GM18505 (cell line): ENCODE measurements around the gene MS4A4A.

ENCODE experiments used
- ATAC-seq: cut with Tn5 transposase; IDR thresholded peaks from one replicate; pipeline ENCODE4 v1.9.1; 2021; ENCODE audit not compliant: unreplicated experiment
- POLR2A ChIP-seq: IDR thresholded peaks from 4 replicates; pipeline ENCODE4 v1.6.1; 2011; ENCODE audit warnings: borderline replicate concordance; ENCODE audit not compliant: insufficient read depth, insufficient read length; ENCODE audit errors: extremely low read depth

The MS4A4A gene

DNA sequence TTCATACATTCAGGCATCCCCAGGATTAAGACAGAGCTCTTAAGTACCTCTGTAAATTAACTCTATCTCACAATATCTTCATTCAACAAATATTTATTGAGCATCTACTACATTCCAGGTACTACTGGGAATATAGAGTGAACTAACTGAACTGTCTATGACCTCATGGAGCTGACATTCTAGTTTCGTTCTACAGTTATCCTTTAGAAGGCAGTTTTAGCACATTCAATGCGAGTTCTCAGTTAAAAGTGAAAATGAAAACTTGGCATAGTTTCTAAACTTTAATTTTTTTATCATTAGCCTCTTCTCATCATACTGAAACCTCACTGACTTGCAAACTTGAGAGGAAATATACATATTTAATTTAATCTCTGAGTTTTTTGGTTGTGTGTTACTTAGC lies 35.9 kb downstream of the MS4A4A start:
- no peak for ATAC-seq
- no peak for TF ChIP-seq POLR2A

DNA sequence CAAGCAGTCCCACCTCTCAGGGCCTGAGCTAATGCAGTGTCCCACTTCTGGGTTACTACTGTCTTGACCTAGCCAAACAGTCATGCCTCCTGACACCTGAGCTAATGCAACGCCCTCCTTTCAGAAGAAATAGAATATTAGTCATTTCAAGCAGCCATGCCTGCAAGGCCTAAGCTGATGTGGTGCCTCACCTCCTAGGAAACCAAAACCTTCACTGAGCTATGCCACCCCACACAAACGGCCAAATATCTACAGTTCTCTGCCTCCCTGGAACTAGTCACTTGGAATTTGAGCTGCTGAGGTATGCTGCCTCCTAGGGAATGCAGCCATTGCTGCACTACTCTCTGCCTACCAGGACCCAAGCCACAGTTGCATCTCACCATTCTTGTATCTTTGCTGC lies 38.3 kb downstream of the MS4A4A start:
- no peak for TF ChIP-seq POLR2A
- ATAC-seq: no peak

GRCh38 chr11:60321051-60321450 lies 40.6 kb downstream of the MS4A4A start:
- no peak for TF ChIP-seq POLR2A

GRCh38 chr11:60326955-60327354 lies 46.5 kb downstream of the MS4A4A start, which contains the start of gene MS4A6E:
MS4A6E (plus strand) TSS chr11:60327255; CDS start chr11:60334896, 7,641 bp downstream.
- ATAC-seq: no peak
- no peak for TF ChIP-seq POLR2A

More at GRCh38 chr11:60321051-60321450, 40.6 kb downstream of the MS4A4A start:
- ATAC-seq: no peak

DNA sequence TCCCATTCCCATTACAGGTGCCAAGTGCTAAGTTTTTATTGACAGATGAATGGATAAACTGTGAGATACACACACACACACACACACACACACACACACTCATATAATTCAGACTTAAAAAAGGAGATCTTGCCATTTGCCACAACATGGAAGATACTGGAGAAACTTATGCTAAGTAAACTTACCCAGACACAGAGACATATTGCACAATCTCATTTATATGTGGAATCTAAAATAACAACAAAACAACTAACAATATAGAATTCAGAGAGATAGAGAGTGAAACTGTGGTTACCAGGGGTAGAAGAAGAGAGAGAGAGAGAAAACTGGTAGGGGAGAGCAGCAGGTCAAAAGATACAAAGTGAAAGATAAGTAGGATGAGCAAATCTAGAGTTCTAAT lies 48.0 kb downstream of the MS4A4A start:
- TF ChIP-seq POLR2A: no peak
- ATAC-seq: no peak

DNA sequence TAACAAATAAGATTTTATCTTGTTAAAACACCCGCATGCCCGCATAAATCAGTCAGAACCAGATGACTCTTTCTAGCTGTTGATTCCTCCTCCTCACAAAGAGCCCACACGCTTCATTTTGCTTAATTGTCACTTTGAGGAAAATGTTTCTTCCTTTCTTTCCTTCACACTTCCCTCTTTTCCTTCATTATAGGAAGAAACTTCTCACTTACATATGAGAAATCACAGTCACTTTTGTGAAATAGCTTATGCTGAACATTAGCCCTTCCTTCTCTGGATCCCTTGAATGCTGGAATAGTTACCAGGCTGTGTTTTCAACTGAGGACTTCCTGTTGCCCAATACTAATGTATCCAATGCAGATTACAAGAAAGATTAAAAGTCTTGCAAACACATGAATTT lies 52.4 kb downstream of the MS4A4A start:
- ATAC-seq: no peak
- no peak for TF ChIP-seq POLR2A

DNA sequence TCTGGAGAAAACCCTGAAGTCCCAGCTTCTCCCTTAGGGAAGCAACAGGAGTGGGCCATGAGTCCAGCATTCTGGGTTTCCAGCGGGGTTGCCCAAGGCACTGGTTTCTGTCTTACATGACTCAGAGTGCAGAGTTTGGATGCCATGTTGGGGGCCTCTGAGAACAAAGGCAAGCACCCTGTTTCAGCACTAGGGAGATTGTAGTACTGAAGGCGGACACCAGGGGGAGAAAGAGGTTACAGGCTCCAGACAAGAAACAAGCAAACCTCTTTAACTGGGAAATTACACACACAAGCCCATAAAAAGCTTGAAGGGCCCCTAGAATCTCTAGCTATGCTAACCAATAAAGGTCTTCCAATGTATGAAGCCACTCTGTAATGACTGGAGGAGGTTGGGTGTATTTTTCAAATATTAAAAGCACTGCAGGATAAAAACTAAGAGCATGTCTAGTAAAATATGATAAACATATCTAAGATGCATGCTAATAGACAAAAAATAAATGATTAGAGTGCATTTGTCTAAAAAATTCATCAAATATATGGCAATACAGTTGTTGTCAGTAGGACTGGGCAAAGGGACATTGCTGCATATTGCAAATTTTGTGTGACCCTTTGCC lies 53.6 kb downstream of the MS4A4A start:
- ATAC-seq: no peak
- TF ChIP-seq POLR2A: no peak

GRCh38 chr11:60336767-60337391 lies 56.4 kb downstream of the MS4A4A start:
- no peak for TF ChIP-seq POLR2A
- ATAC-seq: no peak

- ATAC-seq: no peak
- no peak for TF ChIP-seq POLR2A
Measured at GRCh38 chr11:60338053-60338452, 57.6 kb downstream of the MS4A4A start.

- TF ChIP-seq POLR2A: no peak
- no peak for ATAC-seq
Measured at GRCh38 chr11:60339356-60339755, 58.9 kb downstream of the MS4A4A start.

DNA sequence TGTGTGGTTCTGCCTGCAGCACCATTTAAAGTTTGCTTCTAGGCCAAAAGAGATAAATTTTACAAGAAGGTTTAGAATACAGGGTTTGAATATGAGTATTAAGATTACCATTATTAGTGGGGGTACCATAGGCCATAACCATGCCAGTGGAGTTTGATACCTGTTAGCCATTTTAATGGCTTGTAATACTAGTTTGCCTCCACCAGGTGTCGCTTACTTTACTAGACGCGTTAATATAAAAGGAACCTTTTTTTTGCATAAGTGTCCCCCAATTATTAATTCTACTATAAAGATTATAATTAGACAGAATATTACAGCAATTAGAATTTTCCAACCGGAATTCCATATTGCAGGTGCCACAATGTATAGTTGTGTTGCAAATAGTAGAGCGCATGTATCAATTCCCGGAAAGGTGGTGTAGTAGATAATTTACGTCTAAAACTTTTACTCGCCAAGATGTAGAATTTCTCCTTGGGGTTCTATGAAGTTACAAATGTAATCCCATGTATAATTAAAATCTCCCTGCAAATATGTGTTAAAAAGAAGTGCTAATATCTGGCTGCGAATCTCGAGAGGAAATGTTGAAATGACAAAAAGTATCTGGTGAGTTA lies 62.7 kb downstream of the MS4A4A start:
- ATAC-seq: no peak

DNA sequence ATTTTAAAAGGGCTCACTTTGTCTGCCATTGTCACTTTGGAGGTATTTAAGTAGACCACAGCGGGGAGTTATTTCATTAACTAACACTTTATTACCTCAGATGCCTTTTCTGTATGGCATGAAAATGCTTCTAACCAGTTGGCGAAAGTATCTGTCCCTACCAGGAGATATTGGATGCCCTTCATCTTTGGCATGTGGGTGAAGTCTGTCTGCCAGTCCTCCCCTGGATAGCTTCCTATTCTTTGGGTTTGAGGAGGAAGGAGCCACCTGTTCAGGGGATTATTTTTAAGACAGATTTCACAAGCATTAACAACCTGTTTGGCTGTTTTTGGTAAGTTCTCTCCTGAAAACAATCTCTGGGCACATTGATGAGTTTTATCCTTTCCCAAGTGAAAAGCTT lies 63.7 kb downstream of the MS4A4A start:
- ATAC-seq: no peak

More for the DNA sequence above, 62.7 kb downstream of the MS4A4A start:
- TF ChIP-seq POLR2A: no peak

DNA sequence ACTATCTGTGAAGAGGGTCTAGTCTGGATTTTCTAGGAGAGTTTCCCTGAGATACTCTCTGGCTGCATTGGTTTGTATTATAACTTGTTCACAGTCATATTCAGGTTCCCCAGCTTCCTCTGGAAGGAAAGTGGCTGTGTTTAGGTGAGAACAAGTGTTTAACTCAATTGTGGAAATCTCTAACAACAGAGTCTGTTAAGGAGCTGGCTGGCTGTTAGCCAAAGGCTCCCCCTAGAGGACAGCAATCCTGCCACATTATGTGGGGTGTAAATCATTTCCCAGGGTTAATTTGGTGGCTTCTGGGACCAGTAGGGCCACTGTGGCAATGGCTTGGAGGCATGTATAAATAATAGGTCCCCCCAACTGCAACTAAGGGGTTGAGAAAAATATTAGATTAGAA lies 65.0 kb downstream of the MS4A4A start:
- TF ChIP-seq POLR2A: no peak
- ATAC-seq: no peak

More for the DNA sequence above, 63.7 kb downstream of the MS4A4A start:
- no peak for TF ChIP-seq POLR2A
